Measurements from ENCODE around the gene FCHO1. TPM values are rescaled to one million over a fixed set of nuclear protein-coding genes. Genes with fewer than 3 reads are reported as not detected.

Gene FCHO1
- 7.0 TPM for polyA plus RNA-seq (2012; ENCODE audit: insufficient read depth, insufficient read length, low read depth)

GRCh38 chr19:17751103-17751911, at the start of gene FCHO1:
TSS of gene FCHO1 (plus strand) at chr19:17751477. CDS start at chr19:17755165, 3,688 bp downstream.
- DNase-seq, result no peak
- H3K27me3 ChIP-seq, result no peaks in the 10 kb centered on the region

GRCh38 chr19:17703824-17704463, 47.3 kb upstream of the FCHO1 start:
- DNase-seq, result peak; percentile 65
- no peaks in the 10 kb centered on the region for H3K36me3 ChIP-seq
- no peaks in the 10 kb centered on the region for H3K27me3 ChIP-seq
- no peaks in the 10 kb centered on the region for H3K9me3 ChIP-seq
- H3K4me3 ChIP-seq (ENCODE audit: low read depth, low read length), result no peak overlapping the region
- TF ChIP-seq CTCF (IDR thresholded peaks at IDR 0.05; ENCODE audit: low read depth, low read length), result peak; percentile 80
- H3K4me1 ChIP-seq, result peaks cover 5% of the 10 kb centered on the region

More at GRCh38 chr19:17751103-17751911, at the start of gene FCHO1:
- Histone ChIP-seq H3K4me1 (peaks cover 10% of the 10 kb centered on the region), H3K9me3 (no peaks in the 10 kb centered on the region), H3K36me3 (no peaks in the 10 kb centered on the region), H3K4me3 (ENCODE audit: low read depth, low read length) (no peak within 1 kb of the TSS)
- no peak for TF ChIP-seq CTCF (IDR thresholded peaks at IDR 0.05; ENCODE audit: low read depth, low read length)

GRCh38 chr19:17706750-17707181, 44.5 kb upstream of the FCHO1 start:
- H3K36me3 ChIP-seq, result no peaks in the 10 kb centered on the region
- TF ChIP-seq CTCF (IDR thresholded peaks at IDR 0.05; ENCODE audit: low read depth, low read length), result no peak
- DNase-seq, result peak; percentile 97
- H3K4me1 ChIP-seq, result peaks cover 5% of the 10 kb centered on the region
- H3K4me3 ChIP-seq (ENCODE audit: low read depth, low read length), result peak overlapping the region; percentile 40
- no peaks in the 10 kb centered on the region for H3K9me3 ChIP-seq
- H3K27me3 ChIP-seq, result no peaks in the 10 kb centered on the region

- Histone ChIP-seq H3K27me3 (no peaks in the 10 kb centered on the region), H3K36me3 (no peaks in the 10 kb centered on the region), H3K9me3 (no peaks in the 10 kb centered on the region), H3K4me3 (ENCODE audit: low read depth, low read length) (no peak overlapping the region), H3K4me1 (peaks cover 5% of the 10 kb centered on the region)
- DNase-seq, result no peak
- no peak for TF ChIP-seq CTCF (IDR thresholded peaks at IDR 0.05; ENCODE audit: low read depth, low read length)
These were observed 39.4 kb upstream of the FCHO1 start for GRCh38 chr19:17711851-17712250.

- Histone ChIP-seq H3K27me3 (no peaks in the 10 kb centered on the region), H3K4me1 (peaks cover 5% of the 10 kb centered on the region; the same call in 1 of the 2 replicates), H3K9me3 (no peaks in the 10 kb centered on the region), H3K4me3 (ENCODE audit: low read depth, low read length) (no peak overlapping the region), H3K36me3 (peaks cover 3% of the 10 kb centered on the region; the same call in 1 of the 2 replicates)
- no peak for DNase-seq
- TF ChIP-seq CTCF (IDR thresholded peaks at IDR 0.05; ENCODE audit: low read depth, low read length), result peak; percentile 31
These were observed 34.9 kb upstream of the FCHO1 start for GRCh38 chr19:17716309-17716929.

All from BE2C (cell line).